NK-92 (cell line): Measurements from ENCODE around the gene UBXN1.

Experiments used
- DNase-seq: peaks from one replicate; lab custom pipeline; 2025; ENCODE audit not compliant: unreplicated experiment; lab: John Stamatoyannopoulos, UW

Gene UBXN1, protein sequence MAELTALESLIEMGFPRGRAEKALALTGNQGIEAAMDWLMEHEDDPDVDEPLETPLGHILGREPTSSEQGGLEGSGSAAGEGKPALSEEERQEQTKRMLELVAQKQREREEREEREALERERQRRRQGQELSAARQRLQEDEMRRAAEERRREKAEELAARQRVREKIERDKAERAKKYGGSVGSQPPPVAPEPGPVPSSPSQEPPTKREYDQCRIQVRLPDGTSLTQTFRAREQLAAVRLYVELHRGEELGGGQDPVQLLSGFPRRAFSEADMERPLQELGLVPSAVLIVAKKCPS

DNA sequence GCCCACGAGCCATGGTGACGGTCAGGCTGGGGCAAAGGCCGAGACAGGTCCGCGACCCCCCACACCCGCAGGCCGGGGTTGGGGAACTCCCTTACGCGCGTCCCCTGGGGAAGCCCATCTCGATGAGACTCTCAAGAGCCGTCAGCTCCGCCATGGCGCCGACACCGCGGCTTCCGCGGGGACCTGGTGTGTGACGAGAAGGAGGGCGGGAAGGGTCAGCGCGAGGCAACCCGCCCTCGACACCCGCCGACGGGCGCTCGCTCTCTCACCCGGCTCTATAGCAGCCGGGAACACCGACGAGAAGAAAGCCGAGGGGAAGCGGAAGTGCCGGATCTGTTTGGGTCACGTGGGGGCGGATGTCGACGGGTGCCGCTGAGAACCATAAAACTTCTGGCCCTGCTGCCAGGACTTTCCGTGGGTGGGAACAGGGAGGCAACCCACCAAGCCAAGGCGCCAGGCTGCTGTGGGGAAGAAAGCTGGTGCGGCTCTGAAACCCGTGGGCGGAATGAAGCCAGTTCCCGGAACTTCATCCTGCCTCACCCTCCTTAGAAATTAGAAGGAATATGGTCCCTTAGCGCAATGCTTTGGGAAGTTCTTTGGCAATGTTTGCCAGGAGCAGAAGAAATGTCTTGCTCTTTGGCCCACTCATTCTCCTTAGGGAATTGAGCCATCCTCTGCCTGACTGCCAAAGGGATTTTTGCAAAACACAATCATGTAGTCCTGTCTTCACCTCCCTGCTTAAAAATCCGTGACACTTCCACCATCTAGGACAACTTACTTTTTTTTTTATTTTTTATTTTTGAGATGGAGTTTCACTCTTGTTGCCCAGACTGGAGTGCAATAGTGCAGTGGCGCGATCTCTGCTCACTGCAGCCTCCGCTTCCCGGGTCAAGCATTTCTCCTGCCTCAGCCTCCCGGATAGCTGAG is at the start of gene UBXN1:
Gene UBXN1 (minus strand): TSS at position 304 of the 927 bp plus-strand sequence. CDS start 150 bp downstream, at position 154.
- DNase-seq, result no peak

DNA sequence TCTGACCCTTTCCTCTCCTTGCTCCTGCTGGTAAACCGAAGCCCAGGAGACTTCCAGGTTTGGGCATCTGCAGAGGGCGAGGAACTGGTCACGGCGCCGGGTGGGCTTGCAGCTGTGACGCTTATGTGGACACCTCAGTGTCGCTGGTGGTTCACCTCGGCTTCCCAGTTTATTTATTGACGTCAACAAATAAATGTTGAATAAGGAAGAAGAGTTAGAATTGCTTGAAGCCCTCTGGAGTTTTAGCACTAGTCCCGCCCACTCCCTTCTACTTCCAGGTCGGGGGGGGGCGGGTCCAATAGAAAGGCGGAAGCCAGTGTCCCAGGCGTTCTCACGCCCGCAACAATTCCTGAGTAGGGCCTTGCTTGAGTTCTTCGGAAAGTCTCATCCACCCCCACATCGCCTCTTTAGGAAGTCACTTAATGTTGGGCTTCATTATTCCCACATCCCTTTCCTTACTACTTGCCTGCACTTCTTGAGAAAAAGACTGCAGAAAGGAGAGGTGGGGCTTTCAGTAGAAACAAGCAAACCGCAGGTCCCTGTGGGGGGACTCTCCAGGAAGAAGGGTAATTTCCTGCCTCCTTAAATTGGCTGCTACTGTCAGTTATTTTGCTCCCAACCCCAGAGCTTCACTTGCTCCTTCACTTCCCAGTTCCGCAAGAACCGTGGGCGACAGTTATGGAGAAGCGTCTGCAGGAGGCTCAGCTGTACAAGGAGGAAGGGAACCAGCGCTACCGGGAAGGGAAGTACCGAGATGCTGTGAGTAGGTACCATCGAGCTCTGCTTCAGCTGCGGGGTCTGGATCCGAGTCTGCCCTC is 49.5 kb upstream of the UBXN1 start, which contains the start of gene TTC9C:
Gene TTC9C (plus strand): TSS at position 316 of the 818 bp plus-strand sequence. CDS start 363 bp downstream, at position 679.
- peak; percentile 28 for DNase-seq

DNA sequence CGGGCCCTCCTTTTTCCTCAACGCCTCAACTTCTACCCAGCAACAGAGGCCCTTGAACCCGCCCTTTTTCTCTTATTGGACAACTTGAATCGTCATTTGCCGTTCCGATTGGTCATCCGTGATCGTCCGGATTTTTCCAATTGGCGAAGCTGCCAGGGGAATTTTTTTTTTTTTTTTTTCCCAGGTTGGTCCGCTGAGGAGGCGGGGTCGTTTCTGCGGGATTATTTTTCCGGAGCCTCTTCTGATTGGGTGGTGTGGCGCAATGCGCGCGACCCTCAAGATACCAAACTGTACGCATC is 48.9 kb upstream of the UBXN1 start:
- peak; percentile 16 for DNase-seq

DNA sequence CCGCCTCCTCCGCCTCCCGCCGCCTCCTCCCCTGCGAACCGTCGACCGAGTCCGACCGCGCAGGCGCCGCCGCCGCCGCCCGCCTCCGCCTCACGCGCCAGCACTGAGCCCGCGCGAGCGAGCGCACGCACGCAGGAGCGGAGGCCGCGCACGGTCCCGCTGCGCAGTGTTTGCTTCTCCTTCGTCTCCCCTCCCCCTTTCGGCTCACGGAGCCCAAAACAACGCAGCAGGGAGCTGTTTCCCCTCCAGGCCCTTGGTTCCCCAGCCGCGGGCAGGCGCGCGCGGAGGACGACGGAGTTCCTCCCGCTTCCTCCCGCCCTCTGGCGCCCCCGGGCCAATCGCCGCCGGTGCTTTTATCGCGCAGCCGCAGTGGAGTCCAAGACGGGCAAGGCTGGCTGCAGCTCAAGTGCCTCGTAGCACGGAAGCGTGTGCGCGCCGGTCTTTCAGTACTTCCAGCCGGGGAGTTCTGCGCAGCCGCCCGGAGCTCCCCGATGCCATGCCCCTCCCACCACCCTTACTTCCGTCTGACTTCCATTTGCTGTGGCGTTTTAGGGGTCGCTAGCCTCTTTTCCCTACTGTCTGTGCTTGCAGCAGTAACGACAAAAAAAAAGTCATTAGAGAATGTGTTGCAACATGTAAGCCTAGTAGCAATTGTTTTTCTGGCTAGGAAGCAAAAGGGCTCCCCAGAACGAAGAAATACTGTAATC is 48.4 kb upstream of the UBXN1 start, which contains the start of gene HNRNPUL2:
Gene HNRNPUL2 (minus strand): TSS at position 293 of the 707 bp plus-strand sequence. CDS start 301 bp downstream, outside the sequence.
- peak; percentile 88 for DNase-seq

DNA sequence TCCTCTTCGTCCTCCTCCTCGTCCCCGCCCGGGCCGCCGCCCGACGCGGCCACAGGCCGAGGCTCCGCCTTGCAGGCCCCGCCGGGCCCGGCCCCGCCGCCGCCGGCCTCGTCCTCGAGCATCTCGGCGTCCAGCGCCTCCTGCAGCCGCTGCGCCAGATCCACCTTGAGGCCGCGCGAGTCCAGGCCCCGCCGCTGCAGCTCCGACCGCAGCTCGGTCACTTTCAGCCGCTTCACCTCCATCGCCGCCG is 48.0 kb upstream of the UBXN1 start:
- no peak for DNase-seq

DNA sequence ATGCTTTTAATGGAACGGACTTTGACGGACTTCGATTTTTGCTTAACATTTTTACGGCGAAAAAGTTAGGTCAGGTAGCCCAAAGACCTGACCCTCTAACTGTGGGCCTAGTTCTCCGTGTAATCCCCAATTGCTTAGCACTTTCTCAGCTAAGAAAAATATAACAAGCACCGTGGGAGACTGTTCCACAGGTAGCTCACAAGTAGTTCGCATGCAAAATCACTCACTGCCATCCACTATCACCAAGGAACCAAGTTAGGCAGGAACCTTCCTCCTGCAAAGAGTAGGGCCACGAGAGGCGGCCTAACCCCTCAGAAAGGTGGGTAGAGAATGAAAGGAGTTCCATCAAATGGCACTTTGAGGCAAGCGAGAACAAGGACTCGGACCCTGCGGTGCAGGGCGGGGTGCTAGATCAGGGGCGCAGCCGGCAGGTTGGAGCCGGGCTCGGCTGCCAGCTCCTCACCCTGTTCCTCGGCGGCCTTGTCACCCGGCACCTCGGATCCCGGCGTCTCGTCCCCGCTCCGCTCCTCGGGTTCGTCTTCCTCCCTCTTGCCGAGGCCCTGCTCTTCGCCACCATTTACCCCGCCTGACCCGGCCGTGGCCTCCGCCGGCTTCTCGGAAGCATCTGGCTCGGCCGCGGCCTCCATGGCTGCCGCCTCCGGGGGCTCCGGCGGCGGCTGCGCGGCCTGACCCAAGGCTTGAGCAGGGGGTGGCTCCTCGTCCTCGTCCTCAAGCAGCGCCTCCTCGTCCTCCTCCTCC is 47.5 kb upstream of the UBXN1 start:
- no peak for DNase-seq

DNA sequence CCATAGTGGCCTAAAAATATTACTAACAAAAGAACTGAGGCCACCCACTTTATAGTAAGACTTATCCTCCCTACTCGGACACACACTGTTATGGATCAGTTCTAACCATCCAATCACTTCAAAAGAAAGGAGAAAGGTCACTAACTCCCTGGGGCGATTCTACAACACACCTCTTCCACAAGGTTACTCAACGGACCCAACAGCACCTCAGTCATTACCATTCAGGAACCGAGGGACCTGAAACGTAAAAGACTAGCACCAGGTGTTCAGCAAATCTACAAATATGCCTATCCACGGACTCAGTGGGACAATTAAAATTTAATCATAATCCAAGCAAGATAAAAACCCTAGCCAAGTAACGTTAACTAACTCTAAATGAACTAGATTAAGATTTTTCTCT is 46.8 kb upstream of the UBXN1 start:
- DNase-seq, result no peak

DNA sequence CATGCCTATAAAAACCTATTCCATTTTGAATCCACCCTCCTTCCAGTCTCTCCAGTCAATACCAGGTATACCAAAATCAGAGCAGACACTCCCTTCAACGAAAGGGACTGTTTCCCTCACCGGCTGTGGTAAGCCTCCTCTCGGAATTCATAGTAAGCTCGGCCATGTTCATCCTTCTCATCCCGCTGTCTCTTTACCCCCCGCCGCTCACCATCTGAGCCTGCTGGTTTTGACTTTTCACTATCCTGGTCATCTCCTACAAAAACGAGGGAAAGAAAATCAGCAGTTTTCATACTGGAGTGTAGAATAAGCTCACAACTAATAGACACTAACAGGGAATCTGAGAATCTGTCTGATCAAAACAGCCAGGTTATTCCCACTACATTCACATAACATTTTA is 45.3 kb upstream of the UBXN1 start:
- no peak for DNase-seq

DNA sequence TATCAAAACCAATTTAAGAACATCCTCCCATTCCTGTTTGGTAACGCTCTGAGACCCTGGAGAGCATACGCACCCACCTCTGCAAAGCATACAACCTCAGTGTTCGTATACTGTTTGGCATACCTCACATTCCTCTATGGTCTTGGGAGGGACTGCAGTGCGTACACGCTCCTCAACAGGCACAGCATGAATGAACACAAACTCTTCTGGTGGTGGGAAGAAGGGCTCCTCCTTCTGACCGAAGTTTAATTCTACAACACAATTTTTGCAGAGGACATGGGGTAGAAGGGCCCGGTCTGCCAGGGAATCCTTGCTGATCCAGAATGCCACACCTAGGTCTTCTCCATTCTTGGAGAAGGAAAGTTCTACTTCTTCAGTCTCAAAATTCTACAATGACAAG is 43.1 kb upstream of the UBXN1 start:
- no peak for DNase-seq

DNA sequence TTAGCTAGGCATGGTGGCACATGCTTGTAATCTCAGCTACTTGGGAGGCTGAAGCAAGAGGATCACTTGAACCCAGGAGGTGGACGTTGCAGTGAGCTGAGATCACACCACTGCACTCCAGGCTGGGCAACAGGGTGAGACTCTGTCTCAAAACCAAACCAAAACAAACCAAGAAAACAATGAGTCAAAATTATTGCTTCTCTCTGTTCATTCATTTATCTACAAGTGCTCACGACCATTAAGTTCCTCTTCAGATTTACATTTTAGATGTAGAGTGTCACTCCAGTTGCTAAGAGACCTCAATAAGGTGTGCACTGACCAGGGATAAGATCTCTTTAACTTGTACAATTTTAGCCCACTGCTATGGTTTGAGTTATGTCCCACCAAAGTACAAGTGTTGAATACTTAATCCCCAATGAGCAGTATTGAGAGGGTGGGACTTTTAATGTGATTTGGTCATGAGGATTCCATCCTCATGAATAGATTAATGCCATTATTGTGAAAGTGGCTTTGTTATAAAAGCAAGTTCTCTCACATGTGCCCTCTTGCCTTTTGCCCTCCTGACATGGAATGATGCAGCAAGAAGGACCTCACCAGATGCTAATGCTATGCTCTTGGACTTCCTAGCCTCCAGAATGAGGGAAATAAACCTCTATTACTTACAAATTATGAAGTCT is 40.6 kb upstream of the UBXN1 start:
- DNase-seq, result no peak

DNA sequence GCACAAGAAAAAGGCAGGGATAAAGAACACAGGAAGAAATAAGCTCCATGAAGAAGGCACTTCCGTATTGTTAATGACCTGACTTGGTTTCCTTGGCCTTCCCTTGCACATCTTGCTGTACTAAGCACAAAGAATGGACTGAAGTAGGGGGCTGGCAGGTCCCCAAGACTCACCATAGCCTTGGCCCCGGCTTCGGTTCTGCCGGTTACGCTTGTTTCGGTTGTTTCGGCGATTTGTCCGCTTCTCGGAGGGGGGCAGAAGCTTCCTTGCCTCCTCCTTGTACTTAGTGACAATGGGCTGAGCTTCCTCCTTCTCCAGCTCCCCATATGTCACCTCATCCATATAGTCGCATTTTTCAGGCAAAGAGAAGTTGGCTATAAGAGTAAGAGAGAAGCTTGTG is 37.9 kb upstream of the UBXN1 start:
- DNase-seq, result no peak

DNA sequence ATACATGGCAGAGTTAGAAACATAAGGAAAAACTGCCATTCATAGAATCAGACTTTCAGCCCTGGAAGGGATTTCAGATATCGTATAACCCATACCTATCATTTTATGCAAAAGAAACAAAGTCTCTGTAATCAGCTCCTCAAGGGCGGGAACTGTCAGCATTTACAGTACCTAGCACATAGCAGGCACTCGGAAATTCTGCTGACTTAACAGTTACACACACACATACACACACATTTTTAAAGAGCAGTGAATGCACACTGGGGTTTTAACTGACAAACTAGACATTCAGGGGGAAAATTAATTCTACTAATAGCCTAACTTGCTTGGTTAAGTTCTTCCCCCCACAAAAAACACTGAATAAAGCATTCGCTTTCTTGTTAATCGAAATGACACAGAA is 37.3 kb upstream of the UBXN1 start:
- no peak for DNase-seq

DNA sequence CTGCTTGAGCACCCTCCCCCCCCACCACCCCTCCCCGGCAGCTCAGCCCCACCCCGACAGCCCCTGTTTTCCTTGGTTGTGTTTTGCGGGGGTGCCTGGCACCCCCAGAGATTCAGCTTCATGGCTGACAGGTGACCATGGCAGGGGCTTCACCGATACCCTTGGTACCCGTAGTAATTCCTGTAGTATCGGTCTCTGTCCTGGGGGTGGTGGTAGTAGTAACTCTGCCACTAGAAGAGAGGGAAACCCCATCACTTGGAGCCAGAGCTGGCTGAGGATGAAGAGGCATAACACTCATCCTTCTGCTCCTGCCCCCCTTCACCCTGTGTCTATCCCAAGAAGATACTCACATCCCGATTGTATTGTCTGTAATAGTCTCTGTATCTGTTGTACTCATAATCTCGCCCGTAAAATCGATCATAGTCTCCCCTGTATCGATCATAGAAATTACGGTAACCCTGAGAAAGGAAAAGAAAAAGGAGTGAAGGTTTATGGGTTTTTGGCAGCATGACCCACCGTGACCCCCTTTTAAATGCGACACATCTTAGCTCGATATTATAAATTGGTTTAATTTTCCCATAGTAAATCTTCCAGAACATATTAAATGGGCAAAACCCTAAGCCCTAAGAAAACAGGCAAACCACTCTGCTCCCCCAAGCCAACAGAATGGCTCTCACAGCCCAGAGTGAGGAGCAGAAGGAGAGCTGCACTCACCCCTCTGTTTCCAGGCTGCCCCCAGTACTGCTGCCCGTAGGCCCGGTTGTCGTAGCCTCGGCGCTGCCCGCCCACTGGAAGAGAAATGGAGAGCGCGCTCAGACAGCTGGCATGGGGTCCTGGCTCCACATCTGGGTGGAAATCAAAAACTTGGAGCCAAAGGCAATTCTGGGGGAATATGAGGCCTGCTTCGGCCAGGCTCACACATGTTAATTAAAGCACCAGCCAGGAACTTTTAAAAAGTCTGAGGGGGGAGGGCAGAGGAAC is 36.6 kb upstream of the UBXN1 start:
- no peak for DNase-seq

DNA sequence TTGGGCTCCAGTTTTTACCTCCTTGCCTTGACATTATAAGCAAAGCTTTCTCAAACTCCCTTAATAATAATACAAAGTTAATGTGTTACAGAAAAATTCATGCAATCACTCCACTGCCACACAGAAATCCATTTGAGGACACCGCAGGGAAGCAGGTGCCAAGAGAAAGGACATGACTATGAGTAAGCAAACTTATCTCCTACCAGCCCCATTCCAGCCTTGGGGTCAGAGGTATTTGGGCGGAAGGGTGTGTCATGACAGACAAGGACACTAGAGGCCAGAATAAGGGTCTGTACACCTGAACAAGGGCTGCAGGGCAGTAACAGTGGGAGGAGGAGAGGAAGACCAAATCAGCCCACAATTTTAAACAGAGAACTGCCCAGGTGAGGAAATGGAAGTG is 34.5 kb upstream of the UBXN1 start:
- DNase-seq, result no peak

DNA sequence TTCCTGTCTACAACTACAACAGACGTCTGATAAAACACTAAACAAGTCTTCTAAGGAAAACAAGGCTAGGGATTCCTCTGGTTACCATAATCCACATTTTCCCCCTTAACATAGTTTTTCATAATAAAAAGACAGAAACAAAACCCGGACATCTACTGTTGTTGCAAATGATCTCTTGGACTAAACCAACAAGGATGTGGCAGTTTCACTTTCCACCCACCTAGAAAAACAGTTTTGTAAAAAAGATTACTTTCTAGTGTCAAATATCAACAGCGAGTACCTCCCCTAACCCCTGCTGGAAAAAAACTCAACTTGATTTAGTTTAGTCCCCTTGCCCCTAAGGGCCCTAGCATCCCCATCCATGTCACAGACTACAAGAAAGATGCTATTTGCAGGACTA is 34.0 kb upstream of the UBXN1 start:
- no peak for DNase-seq

DNA sequence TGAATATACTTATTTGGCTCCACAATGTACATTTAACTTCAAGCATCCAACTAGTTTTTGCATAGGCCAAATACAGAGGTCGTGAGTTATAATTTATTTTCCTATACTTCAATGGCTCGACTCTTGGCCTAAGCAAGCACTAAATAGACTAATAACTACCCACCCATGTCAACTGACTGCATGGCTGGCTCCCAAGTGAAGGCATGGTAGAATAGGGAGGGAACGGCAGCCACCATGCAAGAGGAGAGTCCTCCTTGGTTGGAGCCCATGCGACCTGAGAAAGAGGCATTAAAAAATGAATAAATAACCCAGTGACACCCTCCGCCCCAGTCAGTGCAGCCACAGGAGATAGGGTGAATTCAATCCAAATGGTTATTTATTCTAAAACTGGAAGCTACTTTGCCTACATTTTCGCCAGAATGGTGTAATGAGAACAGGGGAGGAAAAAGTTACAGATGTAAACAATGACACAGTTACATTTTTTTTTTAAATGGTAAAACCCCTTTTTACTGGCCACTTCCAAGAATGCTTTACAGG is 33.5 kb upstream of the UBXN1 start:
- DNase-seq, result no peak

DNA sequence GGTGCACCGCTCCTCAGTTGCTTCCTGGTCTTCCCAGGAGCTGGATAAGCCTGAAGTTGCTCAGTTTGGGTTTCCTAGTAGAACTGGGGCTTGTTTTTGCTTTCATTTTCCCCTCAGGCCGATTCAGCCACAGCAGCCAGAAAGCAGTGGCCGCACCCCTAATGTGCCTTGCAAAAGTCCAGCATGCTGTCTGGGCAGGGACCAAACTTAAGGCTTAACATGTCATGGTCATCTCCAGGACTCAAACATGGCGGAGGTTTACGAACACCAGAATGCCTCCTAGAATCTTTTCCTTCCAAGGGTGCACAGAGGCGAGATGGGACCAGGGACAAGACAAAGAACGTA is 31.1 kb upstream of the UBXN1 start:
- no peak for DNase-seq

DNA sequence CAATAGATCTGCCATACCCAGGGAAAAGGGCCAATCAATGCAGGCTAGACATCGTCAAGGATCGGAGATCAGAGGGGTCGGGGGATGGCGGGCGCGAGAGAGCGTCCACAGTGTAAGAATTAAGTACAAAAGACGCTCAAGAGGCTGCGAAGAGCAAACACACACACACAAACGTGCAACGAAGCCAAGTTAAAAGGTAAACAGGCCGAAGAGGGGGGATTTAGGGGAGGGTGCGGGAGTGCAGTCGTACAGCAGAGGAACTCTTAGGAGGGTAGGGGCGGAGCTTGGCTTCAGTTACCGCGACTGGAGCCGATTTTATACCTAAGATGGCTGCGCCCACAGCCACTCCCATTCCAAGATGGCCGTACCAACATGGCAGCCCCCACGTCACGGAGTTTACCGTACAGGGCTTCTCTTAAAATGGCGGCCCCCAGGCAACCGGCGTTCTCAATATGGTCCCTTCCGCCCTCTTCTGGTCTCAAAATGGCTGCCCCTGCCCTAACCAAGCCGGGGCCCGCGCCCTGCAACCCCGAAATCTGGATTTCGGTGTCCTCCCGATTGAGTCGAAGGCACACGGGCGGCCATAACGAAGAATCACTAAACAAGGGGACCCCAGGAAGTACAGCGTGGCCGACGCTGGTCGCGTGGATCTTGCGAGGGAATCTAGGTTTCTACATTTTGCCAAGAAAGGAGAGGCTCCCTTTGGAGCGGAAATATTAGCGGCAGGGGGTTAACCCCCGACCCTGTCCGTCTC is 30.6 kb upstream of the UBXN1 start:
- DNase-seq, result peak; percentile 76
